ENCODE measurements around the gene CCDC13. TPM values are rescaled to one million over a fixed set of nuclear protein-coding genes. Genes with fewer than 3 reads are reported as not detected.

The CCDC13 gene
- total and polyA plus RNA-seq, 2 experiments from 2014 or later, result 0.27 to 0.45 TPM

GRCh38 chr3:42752961-42753360, 20.1 kb downstream of the CCDC13 start (continued):
- no peak for TF ChIP-seq EZH2phosphoT487 (IDR thresholded peaks at IDR 0.05; ENCODE audit: unreplicated experiment)

GRCh38 chr3:42752441-42752840, 20.6 kb downstream of the CCDC13 start:
- TF ChIP-seq CREB1 (CRISPR knock-in tag; IDR thresholded peaks at IDR 0.05; ENCODE audit: low read depth) (no peak), CTCF (conservative IDR thresholded peaks at IDR 0.05; ENCODE audit: low read depth in 2 of 2) (no peak)
- Histone ChIP-seq H3K79me2 (replicated peaks; ENCODE audit: insufficient read depth) (no peaks in the 10 kb centered on the region), H3K4me3 (no peak overlapping the region), H4K20me1 (replicated peaks; ENCODE audit: insufficient read depth) (no peaks in the 10 kb centered on the region), H2AFZ (no peak overlapping the region), H3K4me2 (no peak overlapping the region), H3K9me2 (ENCODE audit: insufficient read depth) (no peaks in the 10 kb centered on the region), H3K36me3 (ENCODE audit: insufficient read depth) (no peaks in the 10 kb centered on the region), H3F3A (replicated peaks; ENCODE audit: low read depth) (no peaks in the 10 kb centered on the region), H3K4me1 (ENCODE audit: insufficient read depth) (no peaks in the 10 kb centered on the region), H3K27ac (ENCODE audit: low read depth) (no peak overlapping the region), H3K27me3 (ENCODE audit: insufficient read depth) (no peaks in the 10 kb centered on the region)
- Mint-ChIP-seq H3K4me1 (peaks cover 13% of the 10 kb centered on the region; the same call in 2 of the 3 replicates), H3K9me3 (no peaks in the 10 kb centered on the region), H3K27ac (no peak overlapping the region), H3K4me3 (no peak overlapping the region), H3K36me3 (ENCODE audit: low read depth) (no peaks in the 10 kb centered on the region), H3K27me3 (ENCODE audit: insufficient read depth, low read depth, poor library complexity) (peaks cover 8% of the 10 kb centered on the region)
- DNase-seq (ENCODE audit: low spot score), result no peak
- no peak for ATAC-seq

GRCh38 chr3:42751609-42752008, 21.4 kb downstream of the CCDC13 start:
- Mint-ChIP-seq H3K4me1 (peaks cover 13% of the 10 kb centered on the region; the same call in 2 of the 3 replicates), H3K27me3 (ENCODE audit: insufficient read depth, low read depth, poor library complexity) (peaks cover 9% of the 10 kb centered on the region), H3K4me3 (no peak overlapping the region), H3K27ac (no peak overlapping the region), H3K36me3 (ENCODE audit: low read depth) (no peaks in the 10 kb centered on the region), H3K9me3 (no peaks in the 10 kb centered on the region)
- H3K4me2 ChIP-seq, result no peak overlapping the region
- no peaks in the 10 kb centered on the region for H3F3A ChIP-seq (replicated peaks; ENCODE audit: low read depth)
- no peaks in the 10 kb centered on the region for H3K36me3 ChIP-seq (ENCODE audit: insufficient read depth)
- H3K9me2 ChIP-seq (ENCODE audit: insufficient read depth), result no peaks in the 10 kb centered on the region
- TF ChIP-seq EZH2 (IDR thresholded peaks at IDR 0.05; ENCODE audit: low read depth, unreplicated experiment), result no peak
- TF ChIP-seq CREB1 (CRISPR knock-in tag; IDR thresholded peaks at IDR 0.05; ENCODE audit: low read depth), result no peak
- no peak for TF ChIP-seq ZNF462 (CRISPR knock-in tag; IDR thresholded peaks at IDR 0.05)
- TF ChIP-seq ZNF331 (CRISPR knock-in tag; IDR thresholded peaks at IDR 0.05; ENCODE audit: low read depth), result no peak
- no peak for TF ChIP-seq CTCF (conservative IDR thresholded peaks at IDR 0.05; ENCODE audit: low read depth in 2 of 2)
- no peak for TF ChIP-seq ZNF114 (CRISPR knock-in tag; IDR thresholded peaks at IDR 0.05)
- H3K27me3 ChIP-seq (ENCODE audit: insufficient read depth), result no peaks in the 10 kb centered on the region
- no peaks in the 10 kb centered on the region for H4K20me1 ChIP-seq (replicated peaks; ENCODE audit: insufficient read depth)
- H2AFZ ChIP-seq, result no peak overlapping the region
- DNase-seq (ENCODE audit: low spot score) (no peak), ATAC-seq (no peak)
- H3K79me2 ChIP-seq (replicated peaks; ENCODE audit: insufficient read depth), result no peaks in the 10 kb centered on the region
- no peak overlapping the region for H3K4me3 ChIP-seq
- H3K27ac ChIP-seq (ENCODE audit: low read depth), result no peak overlapping the region
- no peaks in the 10 kb centered on the region for H3K4me1 ChIP-seq (ENCODE audit: insufficient read depth)
